Stomach smooth muscle (tissue), 2 donors: Measurements from ENCODE around the gene CRYBG1.

Experiments used
- H3K27ac ChIP-seq: one replicate; pipeline ENCODE4 v1.7.0; 2013; ENCODE audit warnings: mild to moderate bottlenecking, low read length, inconsistent platforms
- H3K27me3 ChIP-seq, 2 donors: one replicate each; pipeline ENCODE4 v1.7.0; 2013; ENCODE audit warnings: low read length in 2 of 2; ENCODE audit not compliant: insufficient read depth in 2 of 2, control insufficient read depth in 1 of 2
- H3K36me3 ChIP-seq, 2 donors: one replicate each; pipeline ENCODE4 v1.7.0; 2013; ENCODE audit warnings: low read length in 2 of 2; ENCODE audit not compliant: control insufficient read depth in 2 of 2, insufficient read depth in 2 of 2
- H3K4me1 ChIP-seq: one replicate; pipeline ENCODE4 v1.7.0; 2013; ENCODE audit warnings: low read length; ENCODE audit not compliant: control insufficient read depth, insufficient read depth
- H3K4me3 ChIP-seq, 2 donors: one replicate each; pipeline ENCODE4 v1.7.0; 2013; ENCODE audit warnings: low read length in 2 of 2
- H3K9ac ChIP-seq, 2 donors: one replicate each; pipeline ENCODE4 v1.7.0; 2013; ENCODE audit warnings: low read length in 2 of 2, mild to moderate bottlenecking in 1 of 2
- H3K9me3 ChIP-seq, 2 donors: one replicate each; pipeline ENCODE4 v1.7.0; 2013; ENCODE audit warnings: low read length in 2 of 2; ENCODE audit not compliant: control insufficient read depth in 2 of 2
- donor health status: healthy.
- donor health status: Pancreatic carcinoma.

Gene CRYBG1

DNA sequence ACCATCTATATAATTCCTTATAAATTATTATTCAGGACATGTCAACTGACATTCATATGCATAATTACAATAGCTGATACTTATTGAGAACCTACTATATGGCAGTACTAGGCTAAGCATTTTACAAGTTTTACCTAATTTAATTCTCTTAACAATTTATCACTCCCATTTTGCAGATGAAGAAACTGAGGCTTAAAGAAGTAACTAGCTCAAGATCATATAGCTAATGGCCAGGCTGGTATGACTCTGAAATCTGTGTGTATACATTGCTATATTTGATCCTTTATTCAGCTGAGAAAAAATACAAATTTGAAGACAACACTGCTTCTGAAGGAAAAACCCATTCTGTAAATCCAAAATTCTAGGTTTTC, 85.0 kb downstream of the CRYBG1 start:
- no peaks in the 10 kb centered on the region for H3K36me3 ChIP-seq
- no peak overlapping the region for H3K4me3 ChIP-seq
- H3K27me3 ChIP-seq = no peaks in the 10 kb centered on the region
- no peaks in the 10 kb centered on the region for H3K9me3 ChIP-seq
- no peak overlapping the region for H3K9ac ChIP-seq
- H3K27ac ChIP-seq = no peak overlapping the region
- H3K4me1 ChIP-seq = no peaks in the 10 kb centered on the region

DNA sequence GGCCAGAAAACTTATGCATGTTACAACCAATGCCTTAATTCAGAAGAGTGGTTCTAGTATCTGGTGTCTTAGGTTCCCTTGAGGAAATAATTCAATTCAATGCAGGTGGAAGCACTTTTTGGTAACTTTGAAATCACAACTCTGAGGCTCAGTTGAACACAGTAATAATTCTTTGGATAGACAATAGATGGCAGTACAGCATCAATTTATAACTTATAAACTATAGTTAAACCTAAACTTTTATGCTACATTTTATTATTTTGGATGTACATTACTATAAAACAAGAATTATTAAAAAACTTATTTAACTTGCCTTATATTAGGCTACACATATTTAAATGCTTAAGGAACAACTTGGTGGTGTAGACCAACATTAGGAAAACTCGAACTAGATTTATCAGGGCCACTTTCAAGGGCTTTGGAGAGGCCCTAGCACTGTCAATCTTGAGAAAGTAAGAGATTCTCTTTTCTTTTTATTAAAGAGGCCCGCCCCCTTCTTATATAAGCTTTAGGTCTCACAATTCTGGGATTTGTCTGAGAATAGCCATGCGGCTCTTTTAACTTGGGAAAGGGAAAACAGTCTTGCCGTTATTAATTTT, 85.9 kb downstream of the CRYBG1 start:
- Histone ChIP-seq H3K27ac (no peak overlapping the region), H3K36me3 (no peaks in the 10 kb centered on the region), H3K4me3 (no peak overlapping the region), H3K9ac (no peak overlapping the region), H3K27me3 (no peaks in the 10 kb centered on the region), H3K9me3 (no peaks in the 10 kb centered on the region), H3K4me1 (no peaks in the 10 kb centered on the region)

DNA sequence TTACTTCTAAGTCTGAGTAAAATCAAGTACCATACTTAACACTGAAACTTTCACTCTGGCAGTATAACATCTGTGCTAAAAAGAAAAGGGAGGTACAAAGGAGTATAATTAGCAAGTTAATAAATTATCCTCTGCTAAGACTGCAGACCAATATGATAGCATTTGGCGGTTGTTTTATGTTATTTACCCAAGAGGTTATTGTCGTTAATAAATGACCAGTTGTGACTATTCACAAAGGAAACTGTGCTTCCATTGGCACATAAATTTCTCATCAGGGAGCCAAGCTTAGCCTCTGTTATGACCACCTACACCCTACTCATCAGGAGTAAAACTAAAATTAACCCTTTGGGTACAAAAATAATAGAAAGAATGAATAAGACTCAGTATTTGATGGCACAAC, 86.5 kb downstream of the CRYBG1 start:
- Histone ChIP-seq H3K27me3 (no peaks in the 10 kb centered on the region), H3K4me3 (no peak overlapping the region), H3K9me3 (no peaks in the 10 kb centered on the region), H3K27ac (no peak overlapping the region), H3K4me1 (no peaks in the 10 kb centered on the region), H3K36me3 (no peaks in the 10 kb centered on the region), H3K9ac (no peak overlapping the region)

DNA sequence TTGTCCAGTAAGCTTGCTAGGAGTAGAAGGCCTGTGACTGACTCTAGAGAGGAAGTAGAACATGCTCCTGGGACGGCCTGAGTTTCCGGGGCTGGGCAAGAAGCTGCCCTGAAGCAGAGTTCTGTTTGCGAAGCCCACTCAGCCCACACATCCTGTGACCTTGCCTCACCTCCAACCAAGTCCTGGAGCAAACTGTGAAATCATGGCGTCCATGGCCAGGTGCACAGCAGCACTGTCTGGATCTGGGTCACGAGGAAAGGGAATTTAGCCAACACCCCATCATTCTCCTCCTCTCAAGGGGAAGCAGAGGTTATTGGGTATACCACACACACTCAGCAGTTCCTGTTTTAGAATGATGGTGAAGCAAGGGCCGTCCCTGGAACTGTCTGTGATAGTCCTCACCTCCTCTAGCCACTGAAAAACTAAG, 87.5 kb downstream of the CRYBG1 start:
- H3K27ac ChIP-seq = no peak overlapping the region
- no peak overlapping the region for H3K4me3 ChIP-seq
- H3K9ac ChIP-seq = no peak overlapping the region
- H3K9me3 ChIP-seq = no peaks in the 10 kb centered on the region
- H3K27me3 ChIP-seq = no peaks in the 10 kb centered on the region
- H3K36me3 ChIP-seq = no peaks in the 10 kb centered on the region
- H3K4me1 ChIP-seq = no peaks in the 10 kb centered on the region

DNA sequence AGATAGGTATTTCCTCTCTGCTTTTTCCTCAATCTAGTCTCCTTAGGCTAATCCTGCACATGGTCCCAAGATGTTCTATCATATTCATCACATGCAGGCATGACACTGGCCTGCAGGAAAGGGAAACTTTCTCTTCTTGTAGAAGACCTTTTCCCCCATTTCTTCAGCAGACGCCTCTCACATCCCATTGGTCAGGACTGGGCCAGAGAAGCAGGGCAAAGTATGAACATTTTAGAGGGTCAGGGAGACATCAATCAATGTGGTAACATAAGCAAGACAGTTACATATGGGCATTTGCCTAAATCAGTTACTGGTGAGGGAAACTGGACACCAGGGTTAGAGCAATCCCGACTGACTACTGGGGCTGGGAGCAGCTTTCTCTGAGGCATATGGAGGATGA, 90.1 kb downstream of the CRYBG1 start:
- Histone ChIP-seq H3K4me1 (no peaks in the 10 kb centered on the region), H3K27me3 (no peaks in the 10 kb centered on the region), H3K27ac (no peak overlapping the region), H3K36me3 (no peaks in the 10 kb centered on the region), H3K9ac (no peak overlapping the region), H3K9me3 (no peaks in the 10 kb centered on the region), H3K4me3 (no peak overlapping the region)

DNA sequence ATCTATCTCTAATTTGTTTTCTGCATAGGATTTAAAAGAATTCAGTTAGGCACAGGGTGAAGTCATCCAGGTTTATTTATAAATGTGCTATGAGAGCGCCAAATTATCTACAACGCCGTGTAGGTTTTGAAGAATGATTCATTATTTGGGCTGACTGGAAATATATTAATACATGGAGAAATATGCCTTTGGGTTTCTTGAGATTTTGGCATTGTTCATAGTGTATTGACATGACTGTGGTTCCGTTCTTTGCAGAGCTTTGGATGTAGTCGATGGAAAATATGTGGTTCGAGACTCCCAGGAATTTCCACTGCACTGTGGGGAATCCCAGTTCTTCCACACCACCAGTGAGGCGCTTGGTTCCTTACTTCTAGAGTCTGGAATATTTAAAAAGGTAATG, 90.9 kb downstream of the CRYBG1 start:
- no peak overlapping the region for H3K4me3 ChIP-seq
- no peaks in the 10 kb centered on the region for H3K36me3 ChIP-seq
- H3K4me1 ChIP-seq = no peaks in the 10 kb centered on the region
- H3K9ac ChIP-seq = no peak overlapping the region
- no peak overlapping the region for H3K27ac ChIP-seq
- H3K9me3 ChIP-seq = no peaks in the 10 kb centered on the region
- H3K27me3 ChIP-seq = no peaks in the 10 kb centered on the region

DNA sequence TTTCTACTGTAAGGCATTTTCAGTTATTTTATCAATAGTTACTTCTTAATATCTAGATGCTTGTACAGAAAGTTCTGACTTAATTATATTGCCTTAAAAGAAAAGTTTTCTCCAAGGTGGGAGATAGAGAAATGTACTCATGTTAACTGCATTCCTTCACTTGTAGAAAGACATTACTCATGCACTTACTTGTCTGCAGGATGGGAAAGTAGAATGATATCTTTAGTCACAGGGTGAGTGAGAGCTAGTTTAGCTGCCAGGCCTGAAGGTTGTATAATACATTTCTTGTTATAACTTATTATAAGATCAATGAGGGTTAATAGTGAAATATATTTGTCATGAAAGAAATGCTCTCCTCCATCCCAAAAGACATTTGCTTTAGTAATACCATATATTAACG, 92.1 kb downstream of the CRYBG1 start:
- Histone ChIP-seq H3K27me3 (no peaks in the 10 kb centered on the region), H3K9me3 (no peaks in the 10 kb centered on the region), H3K36me3 (no peaks in the 10 kb centered on the region), H3K4me1 (no peaks in the 10 kb centered on the region), H3K27ac (no peak overlapping the region), H3K4me3 (no peak overlapping the region), H3K9ac (no peak overlapping the region)

DNA sequence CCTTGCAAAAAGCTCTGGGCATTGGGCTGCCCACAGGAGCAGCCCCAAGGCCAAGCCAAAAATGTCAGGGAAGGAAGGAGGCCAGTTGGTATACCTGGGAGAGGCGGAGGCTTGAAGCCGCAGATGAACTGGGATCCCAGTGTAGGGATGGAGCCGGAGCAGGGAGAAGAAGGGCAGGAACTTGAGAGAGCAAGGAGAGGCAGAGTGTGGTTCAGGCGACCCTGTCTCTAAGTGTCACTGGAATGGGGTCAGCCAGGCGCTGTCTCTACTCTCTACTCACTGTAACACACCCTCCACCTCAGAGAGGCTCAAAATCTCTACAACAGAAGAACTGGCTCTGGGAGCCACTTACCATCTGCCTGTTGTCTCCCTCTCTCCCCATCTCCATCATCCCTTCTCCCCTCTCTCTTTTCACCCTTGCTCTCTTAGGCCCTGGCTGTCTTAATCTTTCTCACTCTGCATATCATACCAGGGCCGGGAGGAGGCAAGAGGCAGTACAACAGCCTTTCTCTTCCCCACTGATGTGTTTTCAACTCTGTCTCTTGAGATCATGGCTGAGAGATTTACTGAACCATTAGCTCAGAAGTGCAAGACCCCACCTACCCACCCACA, 93.3 kb downstream of the CRYBG1 start:
- Histone ChIP-seq H3K27me3 (no peaks in the 10 kb centered on the region), H3K27ac (no peak overlapping the region), H3K36me3 (no peaks in the 10 kb centered on the region), H3K4me1 (no peaks in the 10 kb centered on the region), H3K4me3 (no peak overlapping the region), H3K9ac (no peak overlapping the region), H3K9me3 (no peaks in the 10 kb centered on the region)

DNA sequence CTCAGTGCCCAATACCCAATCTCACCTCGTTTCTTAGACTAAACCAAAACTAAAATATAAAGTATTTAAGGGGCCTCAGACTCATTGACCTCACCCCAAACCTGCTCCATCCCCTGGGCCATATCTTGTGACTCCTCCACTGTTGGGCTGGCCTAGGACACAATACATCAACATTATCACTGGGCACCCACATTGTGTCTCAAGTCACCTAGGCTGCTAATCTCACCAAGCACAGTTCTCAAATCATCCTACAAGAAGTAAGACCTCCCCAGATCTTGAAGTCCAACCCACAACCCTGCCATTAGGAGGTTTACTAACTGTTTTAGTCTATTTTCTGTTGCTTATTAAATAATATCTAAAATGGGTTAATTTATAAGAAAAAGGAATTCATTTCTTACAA, 96.2 kb downstream of the CRYBG1 start:
- Histone ChIP-seq H3K27ac (no peak overlapping the region), H3K27me3 (no peaks in the 10 kb centered on the region), H3K4me1 (no peaks in the 10 kb centered on the region), H3K9me3 (no peaks in the 10 kb centered on the region), H3K9ac (no peak overlapping the region), H3K4me3 (no peak overlapping the region), H3K36me3 (no peaks in the 10 kb centered on the region)

DNA sequence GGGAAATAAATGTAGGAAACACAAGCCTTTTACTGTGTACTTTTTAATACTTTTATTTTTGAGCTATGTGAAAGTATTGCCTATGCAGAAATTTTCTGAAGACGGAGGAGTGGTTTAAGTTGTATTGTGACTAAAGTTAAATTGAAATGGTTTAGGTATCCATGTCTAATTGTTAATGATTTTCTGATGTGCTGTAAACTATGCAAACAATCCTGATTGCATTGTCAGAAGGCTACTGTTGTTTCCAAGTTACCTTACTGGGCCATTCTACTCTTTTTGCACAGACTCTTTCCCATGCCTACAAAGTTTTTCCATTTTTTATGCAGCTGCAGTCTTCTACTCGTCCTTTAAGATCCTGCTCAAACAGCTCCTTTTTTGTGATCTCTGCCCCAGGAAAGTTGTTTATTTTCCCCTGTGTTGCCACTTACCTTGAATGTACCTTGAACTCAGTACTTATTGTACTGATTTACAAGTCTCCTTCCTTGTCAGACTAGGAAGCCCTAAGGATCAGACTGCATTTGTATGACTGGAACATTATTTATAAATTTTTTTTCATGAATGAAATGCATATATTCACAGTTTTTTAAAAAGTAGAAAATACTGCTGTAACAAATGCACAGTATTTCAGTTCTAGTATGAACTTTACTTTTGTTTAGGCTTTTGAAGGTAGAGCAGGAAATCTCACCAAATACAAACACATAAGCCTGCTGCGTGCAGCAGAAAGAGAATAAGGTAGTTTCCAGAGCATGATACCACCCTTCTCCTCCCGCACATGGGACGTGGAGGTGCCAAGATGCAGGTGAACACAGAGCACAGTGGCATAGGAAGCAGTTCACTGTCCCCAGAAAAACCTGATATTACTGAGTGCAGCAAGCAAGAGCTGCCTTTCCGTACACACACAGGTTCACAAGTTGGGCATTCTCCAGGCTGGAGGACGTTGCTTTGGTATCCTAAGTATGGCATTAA, 97.8 kb downstream of the CRYBG1 start:
- Histone ChIP-seq H3K9me3 (no peaks in the 10 kb centered on the region), H3K36me3 (no peaks in the 10 kb centered on the region), H3K27me3 (no peaks in the 10 kb centered on the region), H3K4me3 (no peak overlapping the region), H3K4me1 (no peaks in the 10 kb centered on the region), H3K9ac (no peak overlapping the region), H3K27ac (no peak overlapping the region)

DNA sequence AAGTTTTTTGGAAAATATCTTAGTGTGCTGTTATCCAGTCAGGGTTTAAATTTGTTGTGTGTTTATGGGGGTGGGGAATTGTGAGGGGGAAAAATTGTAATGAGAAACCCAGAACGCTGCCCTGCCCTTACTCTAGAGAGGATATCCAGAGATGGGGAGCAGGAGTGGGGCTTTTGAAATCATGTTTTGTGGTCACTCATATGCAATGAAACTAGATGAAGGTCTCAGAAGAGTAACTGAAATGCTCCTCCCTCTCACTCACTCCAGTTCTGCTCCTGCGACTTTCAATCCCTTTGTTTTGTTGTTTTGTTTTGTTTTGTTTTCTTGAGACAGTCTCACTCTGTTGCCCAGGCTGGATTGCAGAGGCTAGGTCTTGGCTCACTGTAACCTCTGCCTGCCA, 100.0 kb downstream of the CRYBG1 start:
- no peaks in the 10 kb centered on the region for H3K9me3 ChIP-seq
- H3K4me3 ChIP-seq = no peak overlapping the region
- no peaks in the 10 kb centered on the region for H3K4me1 ChIP-seq
- no peaks in the 10 kb centered on the region for H3K36me3 ChIP-seq
- no peak overlapping the region for H3K9ac ChIP-seq
- no peak overlapping the region for H3K27ac ChIP-seq
- no peaks in the 10 kb centered on the region for H3K27me3 ChIP-seq
